Stimulated activated CD8-positive, alpha-beta memory T cell treated with anti-CD3 and anti-CD28 coated beads, Interleukin-7, amount 100 ng/mL, for 1 hour (primary cell): ENCODE measurements around the gene CCNG2.
A peak's percentile ranks its signal among the peaks of the same experiment; 100 is the strongest.

Source experiments
- DNase-seq, 2 donors: peaks; one replicate each; pipeline ENCODE4 v3.0.0-alpha.2; 2020; ENCODE audit warnings: low read depth in 2 of 2

Gene CCNG2

DNA sequence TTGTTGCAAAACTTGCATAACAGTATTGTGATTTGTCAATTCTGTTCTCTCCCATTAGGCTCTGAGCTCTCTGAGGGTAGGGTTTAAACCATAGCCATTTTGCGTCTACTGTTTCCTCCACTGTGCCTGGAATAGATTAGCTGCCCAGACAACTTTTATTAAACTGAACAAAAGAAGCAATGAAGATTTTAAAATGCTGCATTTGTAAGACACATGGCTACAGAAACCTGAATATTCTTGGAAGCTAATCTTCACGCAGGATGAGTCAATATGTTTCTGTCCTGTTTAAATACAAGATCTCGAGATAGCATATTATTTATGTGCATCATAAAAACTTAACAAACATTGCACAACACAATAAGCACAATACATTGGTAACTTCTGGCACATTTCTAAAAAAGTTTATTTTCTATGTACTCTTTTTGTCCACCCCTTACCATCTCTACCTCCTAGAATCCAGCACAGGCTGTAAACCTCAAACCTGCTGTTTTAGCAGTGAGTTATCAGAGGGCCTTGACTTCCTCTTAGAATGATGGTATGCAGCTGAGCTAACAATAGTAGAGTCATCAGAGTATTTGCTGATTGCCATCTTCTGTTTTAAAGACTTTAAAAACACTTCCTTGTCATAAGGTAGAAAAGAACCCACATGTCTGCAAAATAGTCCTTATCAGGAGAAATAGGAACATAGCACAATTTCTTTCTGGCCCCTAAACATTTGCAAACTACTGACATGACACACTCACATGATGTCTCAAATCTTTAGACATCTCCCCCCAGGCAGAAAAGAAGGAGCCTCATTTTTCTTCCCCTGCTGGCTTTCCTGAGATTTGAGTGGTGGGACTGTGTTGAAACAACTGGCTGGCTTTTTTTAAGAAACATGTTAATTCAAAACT lies 10.6 kb upstream of the CCNG2 start:
- DNase-seq = no peak

DNA sequence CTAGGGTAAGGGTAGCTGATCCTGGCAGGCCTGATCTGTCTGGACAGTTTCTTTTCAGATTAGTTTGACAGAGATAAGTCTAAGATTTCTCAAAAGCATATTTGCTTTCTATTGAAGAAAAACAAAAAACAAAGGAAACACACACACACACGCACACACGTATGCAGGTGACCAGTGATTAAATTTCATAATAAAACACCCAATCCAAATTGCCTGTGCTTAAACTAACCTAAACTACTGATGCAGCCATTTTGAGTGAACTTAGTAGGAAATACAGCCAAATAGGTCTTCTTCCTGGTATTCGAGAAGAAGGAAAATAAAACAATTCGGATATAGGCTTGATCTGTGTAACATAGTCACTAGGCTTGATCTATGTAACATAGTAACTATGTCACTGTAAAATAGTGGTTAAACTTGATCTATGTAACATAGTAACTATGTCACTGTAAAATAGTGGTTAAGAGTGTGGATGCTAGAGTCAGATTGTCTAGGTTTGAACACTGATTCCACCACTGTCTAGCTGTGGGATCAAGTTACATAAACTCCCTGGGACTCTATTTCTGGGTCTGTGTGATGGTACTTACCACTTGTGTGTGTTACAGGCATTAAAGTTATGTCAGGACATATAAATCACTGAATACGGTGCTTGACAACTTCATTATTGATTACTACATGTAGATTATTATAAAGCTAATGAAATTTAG lies 9.8 kb upstream of the CCNG2 start:
- no peak for DNase-seq

DNA sequence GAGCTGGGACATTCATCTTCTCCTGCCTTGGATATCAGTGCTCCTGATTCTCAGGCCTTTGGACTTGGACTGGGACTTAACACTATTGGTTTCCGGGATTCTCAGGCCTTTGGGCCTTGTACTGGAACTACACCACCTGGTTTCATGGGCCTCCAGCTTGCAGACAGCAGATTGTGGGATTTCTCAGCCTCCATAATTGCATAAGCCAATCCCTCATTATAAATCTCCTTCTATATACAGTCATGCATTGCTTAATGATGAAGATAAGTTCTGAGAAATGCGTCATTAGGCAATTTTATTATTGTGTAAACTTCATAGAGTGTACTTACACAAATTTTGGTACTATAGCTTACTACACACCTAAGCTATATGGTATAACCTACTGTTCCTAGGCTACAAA lies 8.9 kb upstream of the CCNG2 start:
- DNase-seq = no peak

DNA sequence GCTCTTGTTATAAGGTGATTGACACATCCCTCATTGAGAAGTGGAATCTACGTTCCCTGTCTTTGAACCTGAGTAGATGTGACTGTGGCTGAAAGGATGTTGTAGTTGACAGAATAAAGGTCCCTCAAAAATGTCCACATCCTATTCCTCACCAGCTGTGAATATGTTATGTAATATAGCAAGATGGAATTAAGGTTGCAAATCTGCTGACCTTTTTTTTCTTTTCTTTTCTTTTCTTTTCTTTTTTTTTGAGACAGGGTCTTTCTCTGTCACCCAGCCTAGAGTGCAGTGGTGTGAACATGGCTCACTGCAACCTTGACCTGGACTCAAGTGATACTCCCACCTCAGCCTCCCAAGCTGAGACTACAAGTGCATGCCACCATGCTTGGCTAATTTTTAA lies 7.2 kb upstream of the CCNG2 start:
- no peak for DNase-seq

DNA sequence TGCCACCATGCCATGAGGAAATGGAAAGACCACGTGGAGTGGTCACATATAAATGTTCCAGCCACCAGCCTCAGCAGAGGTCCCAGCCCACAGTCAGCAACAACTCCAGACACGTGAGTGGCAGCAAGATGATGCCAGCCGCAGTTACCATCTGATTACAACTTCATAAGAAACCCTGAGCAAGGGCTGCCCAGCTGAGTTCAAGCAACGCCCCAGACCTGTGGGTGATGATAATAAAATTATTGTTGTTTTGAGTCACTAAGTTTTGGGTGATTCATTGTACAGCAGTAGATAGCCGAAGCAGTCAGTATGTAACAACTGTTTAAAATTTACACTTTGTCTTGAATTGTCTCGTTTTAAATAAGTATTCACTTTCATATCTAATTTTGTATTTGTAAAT lies 5.8 kb upstream of the CCNG2 start:
- DNase-seq = no peak

DNA sequence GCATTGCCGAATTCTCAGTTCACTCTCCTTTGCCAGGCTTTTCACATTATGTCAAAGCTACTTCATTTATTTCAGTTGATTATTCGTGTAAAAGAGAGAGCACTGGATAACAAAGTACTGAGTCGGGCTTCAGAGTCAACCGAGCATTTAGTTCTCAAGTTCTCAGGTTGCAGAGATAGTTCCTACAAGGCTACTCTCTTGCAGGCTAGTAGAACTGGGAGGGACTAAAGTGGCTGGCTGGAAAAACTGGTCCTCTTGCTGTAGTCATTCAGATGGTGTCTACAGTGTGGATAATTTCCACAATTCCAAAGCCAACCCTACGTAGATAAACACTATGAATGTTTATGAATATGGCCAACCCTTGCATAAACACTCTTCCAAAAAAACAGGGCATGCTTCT lies 4.6 kb upstream of the CCNG2 start:
- no peak for DNase-seq

DNA sequence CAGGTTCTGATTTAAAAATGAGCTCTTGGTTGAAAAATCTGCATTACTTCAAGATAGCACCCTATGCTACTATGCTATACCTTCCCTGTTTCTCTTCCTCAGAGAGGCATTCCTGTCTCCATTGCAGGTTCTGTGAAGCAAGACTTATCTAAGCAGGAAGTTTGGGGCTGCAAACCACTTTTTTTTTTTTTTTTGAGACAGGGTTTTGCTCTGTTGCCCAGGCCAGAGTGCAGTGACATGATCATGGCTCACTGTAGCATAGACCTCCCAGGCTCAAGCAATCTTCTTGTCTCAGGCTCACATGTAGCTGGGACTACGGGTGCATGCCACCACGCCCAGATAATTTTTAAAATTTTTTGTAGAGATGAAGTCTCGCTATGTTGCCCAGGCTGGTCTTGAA lies 4.0 kb upstream of the CCNG2 start:
- no peak for DNase-seq

DNA sequence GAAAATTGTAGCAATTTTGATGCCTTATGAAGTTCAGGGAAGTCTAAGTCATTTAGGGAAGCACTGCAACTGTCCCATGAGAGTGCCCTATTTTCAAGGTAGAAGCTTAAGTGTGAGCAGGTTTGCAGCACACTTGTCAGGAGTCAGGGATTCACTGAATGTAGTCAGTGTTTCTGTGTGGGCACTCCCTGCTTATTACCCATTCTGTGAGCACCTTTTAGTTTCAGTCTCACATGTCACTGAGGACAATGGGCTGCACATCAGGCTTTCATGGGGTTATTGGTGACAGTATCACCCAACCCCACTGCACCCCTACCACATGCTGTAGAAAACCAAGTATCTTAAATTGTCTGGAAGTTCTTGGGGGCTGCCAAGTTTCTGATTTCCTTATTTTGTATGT lies 2.9 kb upstream of the CCNG2 start:
- no peak for DNase-seq

DNA sequence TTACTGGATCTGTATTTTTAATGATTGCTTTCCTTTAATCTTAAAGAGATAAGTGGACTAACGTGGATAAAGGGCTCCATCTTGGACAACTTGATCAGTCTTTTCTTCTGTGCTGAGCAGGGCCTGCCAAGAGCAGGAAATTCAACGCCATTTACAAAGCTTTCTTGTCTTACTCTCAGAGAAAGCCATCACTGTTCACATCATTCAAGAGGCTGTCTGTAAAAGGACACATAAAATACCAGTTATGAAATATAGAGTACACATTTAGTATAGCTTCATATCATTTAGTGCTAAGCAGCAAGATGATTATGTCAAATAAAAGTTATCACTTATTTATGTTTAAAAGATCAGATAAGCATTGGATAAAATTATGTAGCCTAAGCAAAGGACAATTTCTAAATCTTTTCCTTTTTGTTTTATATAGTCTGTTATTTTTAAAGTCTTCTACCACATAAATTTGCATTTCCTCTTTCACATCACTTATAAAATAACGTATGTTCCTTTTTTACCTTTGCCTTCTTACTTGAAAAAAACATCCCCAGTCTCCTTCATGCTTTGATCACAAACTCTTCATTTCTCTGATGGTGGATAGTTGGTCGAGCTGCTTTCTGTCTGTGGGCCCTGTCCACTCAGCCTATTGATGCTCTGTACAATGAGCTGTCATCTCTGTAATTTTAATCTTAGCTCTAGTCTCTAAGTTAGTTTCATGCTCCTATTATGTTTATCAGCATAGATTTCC lies 2.1 kb upstream of the CCNG2 start:
- no peak for DNase-seq

DNA sequence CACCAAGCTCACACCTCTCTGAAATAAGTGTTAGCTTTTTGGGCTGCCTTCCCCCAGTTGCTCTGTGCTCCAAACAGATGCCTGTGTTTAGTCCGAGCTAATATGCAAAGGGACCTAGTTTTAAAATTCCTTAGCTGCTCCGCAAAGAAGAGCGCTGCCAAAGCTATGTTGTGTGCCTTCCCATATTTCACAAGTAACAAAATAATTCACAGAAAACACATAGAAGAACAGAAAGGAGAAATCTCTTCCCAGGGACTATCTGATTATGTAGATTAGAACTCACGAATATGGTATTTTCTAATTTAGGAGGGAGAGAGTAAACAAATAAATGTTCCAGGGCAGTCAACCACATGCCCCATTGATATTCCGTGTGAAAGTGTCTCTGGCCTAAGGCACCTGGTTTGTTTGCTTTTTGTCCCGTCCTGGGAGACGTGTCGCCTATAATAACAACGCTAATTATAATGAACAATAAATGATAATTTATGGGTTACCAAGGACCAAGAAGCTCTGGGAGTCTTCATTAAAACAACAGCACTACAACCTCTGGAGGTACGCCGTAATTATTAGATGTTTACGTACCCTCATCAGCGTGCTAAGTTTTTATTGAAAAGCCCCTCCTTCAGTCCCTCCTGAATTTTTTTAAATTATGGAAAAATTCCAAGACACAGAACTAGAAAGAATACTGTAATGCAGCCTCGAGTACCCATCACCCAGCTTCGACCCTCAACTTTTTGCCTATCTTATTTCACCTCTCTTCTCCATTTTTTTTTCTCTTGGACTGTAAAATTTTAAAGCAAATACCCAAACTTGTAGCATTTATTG lies 1.2 kb upstream of the CCNG2 start:
- DNase-seq = no peak

DNA sequence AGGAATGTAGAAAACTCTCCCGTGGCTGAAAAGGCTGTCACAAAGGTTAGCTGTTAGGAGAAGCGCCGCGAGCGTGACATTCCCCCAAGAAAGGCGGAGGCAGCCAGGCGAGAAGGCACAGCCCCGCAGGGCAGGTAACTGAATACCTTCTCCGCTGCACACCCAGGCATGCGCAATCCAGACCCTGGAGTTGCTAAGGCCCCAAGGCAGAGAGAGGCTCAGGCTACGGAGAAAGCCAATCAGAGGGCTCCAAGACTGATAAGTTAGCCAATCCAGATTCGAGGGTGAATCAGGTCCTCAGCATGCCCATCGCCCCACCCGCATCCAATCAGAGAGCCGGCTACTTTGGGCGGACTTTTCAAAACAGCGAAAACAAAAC lies 485 bp upstream of the CCNG2 start:
- peak; percentile 93 for DNase-seq

DNA sequence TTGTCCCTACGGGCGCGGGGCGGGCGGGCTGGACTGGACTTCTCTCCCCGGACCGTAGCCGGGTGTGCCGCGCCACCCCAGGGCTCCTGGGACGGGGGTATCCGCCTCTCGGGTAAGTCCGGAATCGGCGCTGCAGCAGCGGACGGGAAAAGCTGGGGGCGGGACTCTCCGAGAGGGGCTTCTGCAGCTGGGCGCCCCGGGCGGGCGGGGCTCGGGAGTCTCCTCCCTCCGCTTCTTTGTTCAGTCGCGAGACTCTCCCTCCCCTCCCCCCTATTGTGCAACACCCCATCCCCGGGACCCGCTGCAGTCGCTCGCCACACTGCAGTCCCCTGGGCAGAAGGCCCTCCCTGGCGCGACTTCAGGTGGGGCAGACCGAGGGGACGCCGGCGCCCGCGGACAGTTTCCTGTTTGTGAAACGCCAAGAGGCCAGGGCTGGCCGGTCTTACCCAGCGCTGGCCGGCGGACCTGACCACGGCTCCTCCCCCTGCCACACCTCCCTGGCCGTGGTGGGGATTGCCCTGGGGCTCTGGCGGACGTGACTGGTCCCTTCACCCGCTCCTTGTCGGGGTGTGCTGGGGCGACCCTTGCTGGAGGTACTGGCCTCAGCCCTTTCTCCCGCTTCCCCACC lies 966 bp downstream of the CCNG2 start:
- DNase-seq = peak; percentile 42 to 44

DNA sequence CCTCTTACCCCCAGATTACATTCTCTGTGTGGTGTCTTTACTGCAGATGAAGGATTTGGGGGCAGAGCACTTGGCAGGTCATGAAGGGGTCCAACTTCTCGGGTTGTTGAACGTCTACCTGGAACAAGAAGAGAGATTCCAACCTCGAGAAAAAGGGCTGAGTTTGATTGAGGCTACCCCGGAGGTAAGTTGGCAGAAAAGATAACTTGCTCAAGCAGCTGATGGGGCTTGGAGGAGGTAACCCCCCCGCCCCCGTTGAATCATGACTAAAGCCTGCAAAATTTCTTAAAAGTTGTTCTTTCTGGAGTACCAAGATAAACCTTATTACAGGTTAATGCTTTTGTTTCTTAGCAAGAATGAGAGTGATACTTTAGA lies 1.5 kb downstream of the CCNG2 start:
- peak in 1 of 2 donors; percentile 3 for DNase-seq

DNA sequence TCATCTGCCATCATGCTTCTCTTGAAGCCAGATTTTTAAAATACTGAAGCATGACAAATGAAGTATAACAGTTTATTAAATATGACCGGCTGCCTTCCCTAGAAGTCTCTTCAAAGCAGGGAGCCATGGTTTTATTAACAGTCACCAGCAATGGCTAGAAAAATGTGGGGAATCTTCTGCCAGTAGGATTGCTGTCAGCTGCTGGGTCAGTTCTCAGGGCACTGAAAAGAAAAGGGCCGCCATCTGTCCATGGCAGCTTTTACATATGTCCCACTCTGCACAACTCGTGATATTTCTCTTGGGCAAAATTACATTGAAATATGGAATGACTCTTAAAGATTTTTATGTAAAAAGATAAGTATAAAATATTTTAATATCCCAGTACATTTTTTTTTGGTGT lies 2.8 kb downstream of the CCNG2 start:
- no peak for DNase-seq

DNA sequence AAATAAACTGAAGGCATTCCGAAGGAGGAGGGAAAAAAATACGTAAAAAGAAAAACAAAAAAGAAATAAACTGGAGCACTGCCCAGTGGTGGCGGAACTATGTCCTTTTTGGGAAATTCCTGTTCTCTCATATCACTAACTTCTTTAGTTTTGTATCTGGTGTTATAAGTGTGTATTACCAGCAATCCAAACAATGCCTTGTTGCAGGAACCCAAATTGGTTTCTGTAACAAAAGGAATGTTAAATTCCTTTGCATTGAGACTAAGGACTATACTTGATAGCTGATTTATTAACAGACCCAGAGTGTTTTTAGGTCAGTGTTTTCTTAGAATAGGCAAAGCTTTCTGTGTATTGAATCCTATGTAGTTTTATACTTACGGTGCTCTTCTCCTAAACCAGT lies 6.6 kb downstream of the CCNG2 start:
- DNase-seq = no peak

DNA sequence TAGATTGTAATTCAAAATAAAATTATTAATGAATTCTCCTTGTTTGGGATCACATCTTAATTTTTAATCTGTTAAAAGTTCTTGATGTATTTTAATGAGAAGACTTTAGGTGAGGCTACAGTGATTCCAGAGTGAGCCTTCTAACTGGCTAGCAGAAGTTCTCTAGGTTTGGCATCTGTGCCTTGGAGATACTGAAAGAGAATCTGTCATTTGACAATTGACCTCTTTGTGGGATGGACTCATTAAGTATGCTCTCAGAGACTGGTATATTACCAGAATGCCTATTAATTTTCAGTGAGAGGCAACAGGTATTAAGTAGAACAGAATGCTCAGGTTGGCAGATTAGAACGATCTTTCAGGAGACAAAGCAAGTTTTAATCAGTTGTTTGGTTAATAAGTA lies 10.2 kb downstream of the CCNG2 start:
- no peak for DNase-seq

DNA sequence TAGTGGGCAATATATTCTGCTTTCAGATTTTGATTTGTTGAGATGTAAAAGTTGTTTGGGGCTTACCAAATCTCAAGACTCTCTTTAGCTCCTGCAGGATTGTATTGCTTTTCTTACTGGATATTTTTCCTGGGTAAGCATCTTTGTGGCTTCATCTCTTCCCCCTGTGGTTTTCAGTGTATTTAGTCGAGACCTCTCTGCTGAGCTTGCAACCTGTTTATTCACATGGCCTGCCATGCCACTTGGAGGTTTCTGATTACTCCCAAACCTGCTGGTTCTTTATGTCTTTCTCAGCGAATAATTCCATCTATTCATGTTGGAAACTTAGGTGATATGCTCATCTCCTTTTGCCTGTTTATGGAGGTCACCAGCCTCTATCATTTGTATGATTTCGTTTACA lies 10.9 kb downstream of the CCNG2 start:
- no peak for DNase-seq

DNA sequence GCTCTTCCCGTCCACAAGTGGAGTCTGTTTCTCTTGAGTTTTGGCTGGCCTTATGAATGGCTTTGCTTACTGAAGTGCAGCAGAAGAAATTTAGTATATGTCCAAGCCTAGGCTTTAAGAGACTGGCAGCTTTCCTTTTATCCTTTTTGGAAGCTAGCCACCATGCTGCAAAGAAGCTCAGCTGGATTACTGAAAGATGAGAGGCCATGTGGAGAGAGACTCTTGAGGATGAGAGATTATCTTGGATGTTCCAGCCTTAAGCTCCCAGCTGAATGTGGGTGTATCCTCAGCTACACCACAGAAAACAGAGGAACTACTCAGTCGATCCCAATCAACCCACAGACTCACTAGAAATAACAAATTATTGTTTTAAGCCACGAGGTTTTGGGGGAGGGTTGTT lies 12.5 kb downstream of the CCNG2 start:
- no peak for DNase-seq

DNA sequence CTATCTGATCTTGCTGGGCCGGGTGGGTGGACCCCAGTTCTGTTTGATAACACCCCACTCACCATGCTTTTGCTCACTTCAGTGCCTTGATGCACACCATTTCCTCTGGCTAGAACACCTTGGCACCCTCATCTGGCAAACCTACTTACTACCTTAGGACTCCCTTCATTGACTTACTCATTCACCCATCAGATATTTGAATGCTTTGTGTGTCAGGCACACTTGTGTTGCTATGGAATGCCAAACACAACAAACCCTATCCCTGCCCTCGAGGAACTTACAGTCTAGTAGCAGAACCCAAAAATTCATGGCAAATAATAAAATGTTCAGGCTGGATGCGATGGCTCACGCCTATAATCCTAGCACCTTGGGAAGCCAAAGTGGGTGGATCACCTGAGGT lies 13.9 kb downstream of the CCNG2 start:
- no peak for DNase-seq

DNA sequence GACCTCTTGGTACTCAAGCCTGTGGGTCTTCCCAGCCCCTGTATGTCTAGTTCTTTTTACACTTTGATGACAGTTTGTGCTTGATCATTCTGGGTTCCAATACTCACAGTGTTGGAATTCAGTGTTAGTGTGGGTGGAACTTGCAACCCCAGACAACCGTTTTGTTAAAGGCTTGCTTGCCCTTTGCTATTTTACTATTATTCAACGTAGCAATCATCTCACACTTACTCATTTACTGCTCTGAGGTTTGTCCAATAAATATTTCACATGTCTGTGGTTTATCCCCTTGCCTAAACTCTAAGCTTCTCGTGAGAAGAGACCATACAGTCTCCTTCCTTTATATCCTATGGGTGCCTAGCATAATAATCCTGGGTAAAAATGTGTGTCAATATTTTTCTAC lies 15.3 kb downstream of the CCNG2 start:
- no peak for DNase-seq

DNA sequence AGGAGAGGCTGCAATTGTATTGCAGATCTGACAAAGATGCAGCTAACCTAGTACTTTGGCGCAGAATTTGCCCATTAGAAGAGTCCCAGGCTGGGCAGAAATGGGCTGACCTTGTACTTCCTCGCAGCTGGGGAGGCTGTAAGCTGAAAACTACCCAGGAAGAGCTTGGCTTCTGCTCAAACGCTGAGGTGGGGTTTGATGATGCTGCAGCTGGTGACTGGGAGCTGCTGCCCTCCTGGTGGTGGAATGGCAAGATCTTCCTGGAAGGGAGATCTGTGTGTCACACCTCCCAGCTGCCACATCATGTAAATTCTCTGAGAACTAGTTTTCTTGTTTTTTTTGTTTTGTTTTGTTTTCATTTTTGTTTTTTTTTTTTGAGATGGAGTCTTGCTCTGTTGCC lies 17.4 kb downstream of the CCNG2 start:
- no peak for DNase-seq
